22Rv1 (cell line): ENCODE data around the gene DAW1.

Experiments
- H3K27ac ChIP-seq: fragments of 450-650 bp; 2 replicates; pipeline ENCODE4 v1.5.1; 2017
- ZFX ChIP-seq: fragments of 450-650 bp; IDR thresholded peaks from 2 replicates; pipeline ENCODE4 v1.6.1; 2017; ENCODE audit warnings: antibody characterized with exemption, borderline replicate concordance
- TF ChIP-seq, protein P1 (sequence below): fragments of 450-650 bp; IDR thresholded peaks from 2 replicates; pipeline ENCODE4 v1.5.1; 2017; ENCODE audit warnings: mild to moderate bottlenecking

Gene DAW1

DNA sequence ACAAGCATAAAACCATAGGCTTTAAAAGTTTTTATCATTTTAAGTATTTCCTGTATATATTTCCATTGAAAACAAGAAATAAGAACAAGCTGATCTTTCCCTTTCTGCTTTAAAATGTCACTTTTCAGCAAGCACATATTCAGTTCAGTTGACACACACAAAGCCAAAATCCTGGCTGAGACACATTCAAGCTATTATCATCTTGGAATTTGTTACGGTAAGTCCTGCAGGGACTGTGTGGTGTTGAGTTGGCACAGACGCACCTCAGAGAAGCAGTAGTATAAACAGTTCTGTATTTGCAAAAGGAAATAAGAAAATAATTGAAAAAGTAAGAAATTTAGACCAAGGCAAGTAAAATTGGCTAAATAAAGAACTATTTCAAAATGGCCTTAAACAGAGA, 10.4 kb upstream of the DAW1 start:
- TF ChIP-seq ZFX: no peak
- TF ChIP-seq, protein P1, sequence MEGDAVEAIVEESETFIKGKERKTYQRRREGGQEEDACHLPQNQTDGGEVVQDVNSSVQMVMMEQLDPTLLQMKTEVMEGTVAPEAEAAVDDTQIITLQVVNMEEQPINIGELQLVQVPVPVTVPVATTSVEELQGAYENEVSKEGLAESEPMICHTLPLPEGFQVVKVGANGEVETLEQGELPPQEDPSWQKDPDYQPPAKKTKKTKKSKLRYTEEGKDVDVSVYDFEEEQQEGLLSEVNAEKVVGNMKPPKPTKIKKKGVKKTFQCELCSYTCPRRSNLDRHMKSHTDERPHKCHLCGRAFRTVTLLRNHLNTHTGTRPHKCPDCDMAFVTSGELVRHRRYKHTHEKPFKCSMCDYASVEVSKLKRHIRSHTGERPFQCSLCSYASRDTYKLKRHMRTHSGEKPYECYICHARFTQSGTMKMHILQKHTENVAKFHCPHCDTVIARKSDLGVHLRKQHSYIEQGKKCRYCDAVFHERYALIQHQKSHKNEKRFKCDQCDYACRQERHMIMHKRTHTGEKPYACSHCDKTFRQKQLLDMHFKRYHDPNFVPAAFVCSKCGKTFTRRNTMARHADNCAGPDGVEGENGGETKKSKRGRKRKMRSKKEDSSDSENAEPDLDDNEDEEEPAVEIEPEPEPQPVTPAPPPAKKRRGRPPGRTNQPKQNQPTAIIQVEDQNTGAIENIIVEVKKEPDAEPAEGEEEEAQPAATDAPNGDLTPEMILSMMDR: no peak
- H3K27ac ChIP-seq: no peak overlapping the region

DNA sequence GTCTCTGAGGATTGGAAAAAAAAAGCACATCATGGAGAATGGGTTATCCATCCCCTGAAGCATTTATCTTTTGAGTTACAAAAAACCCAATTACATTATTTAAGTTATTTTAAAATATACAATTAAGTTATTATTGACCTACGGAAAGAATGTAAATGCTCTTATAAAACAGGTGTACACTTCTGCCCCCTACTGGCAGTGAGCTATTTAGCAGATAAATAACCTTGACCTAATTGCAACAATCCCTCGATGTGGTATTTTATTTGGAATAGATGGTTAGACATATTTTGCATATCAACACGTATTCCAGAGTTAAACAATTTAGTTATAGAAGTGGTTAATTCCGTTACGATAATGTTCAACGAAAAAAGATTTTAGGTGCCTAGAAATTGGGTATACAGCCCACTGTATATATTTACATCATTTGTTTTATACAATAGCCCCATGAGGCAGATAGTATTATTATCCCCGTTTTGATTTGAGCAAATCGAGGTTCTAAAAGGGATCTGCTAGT, 9.1 kb upstream of the DAW1 start:
- no peak overlapping the region for H3K27ac ChIP-seq
- TF ChIP-seq, protein P1: peak; percentile 91
- TF ChIP-seq ZFX: no peak

DNA sequence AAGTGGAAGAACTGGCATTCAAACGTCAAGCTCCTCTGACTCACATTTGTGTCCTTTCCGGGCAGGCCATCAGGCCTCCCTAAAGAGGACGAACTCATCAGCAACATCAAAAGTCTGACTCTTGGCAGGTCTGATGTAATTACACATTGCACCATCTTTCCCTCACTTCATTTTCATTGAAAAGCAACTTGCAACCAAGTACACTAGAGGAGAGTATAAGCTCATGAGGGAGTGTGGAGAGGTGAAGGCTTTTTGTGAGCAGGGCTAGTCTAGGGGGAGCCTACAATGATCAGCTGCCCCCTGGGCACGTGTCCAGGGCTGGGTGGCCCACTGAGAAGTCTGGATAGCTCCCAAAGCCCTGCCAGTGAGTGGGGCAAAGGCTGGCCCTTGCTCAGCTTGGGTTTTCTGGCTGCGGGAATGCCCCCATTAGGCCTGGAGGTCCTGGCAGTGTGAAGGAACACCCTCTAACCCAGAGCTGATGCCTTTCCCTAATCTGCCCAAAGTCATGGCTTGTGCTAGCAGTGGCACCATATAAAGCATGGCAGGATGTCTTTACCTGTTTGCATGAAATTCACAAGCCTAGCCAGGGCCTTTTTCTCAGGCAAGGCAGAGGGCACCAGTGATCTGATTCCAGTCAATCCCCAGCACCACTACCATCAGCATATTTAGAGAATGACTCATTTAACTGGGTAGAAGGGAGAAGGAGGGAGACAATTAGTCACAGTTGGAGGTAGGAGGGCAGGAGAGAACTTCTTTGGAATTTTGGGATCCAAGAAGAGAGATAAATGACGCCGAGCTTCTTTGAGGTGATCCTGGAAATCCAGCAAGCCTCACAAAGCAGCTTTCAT, 8.5 kb upstream of the DAW1 start:
- TF ChIP-seq, protein P1: no peak
- TF ChIP-seq ZFX: no peak
- H3K27ac ChIP-seq: no peak overlapping the region

GRCh38 chr2:227864161-227864756, 7.2 kb upstream of the DAW1 start:
- no peak overlapping the region for H3K27ac ChIP-seq
- TF ChIP-seq, protein P1: no peak
- no peak for TF ChIP-seq ZFX

GRCh38 chr2:227865291-227865690, 6.1 kb upstream of the DAW1 start:
- TF ChIP-seq, protein P1: no peak
- no peak for TF ChIP-seq ZFX
- H3K27ac ChIP-seq: no peak overlapping the region

GRCh38 chr2:227867386-227867785, 4.0 kb upstream of the DAW1 start:
- no peak overlapping the region for H3K27ac ChIP-seq
- TF ChIP-seq, protein P1: no peak
- TF ChIP-seq ZFX: no peak

DNA sequence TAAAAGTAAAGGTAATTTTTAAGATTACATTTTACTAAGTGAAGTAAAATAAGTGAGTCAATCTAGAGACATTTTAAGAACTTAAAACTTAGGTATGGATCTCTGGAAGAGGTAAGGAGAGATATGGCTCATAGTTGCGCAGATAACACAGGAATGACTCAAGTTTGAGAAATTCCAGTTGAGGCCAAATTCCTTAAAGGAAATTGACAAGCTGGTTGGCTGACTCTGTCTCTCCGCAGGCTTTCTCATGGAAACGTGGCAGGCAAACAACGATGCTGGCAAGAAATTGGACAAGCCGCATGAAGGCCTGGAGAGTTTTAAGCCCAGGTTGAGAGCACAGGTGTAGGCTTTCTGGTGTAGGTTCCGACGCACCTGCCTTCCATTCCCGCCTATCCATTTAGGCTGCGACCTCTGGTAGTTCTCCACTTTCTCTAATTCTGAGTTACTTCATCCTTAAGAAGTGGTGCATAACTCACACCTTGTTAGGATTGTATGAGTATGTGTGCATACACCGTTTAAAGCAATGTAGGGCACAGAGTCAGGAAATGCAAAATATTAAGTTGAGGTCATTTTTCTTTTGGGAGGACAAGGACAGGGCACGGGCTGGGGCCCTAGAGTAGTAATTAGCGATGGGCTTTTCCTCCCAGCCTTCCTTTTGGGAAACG, 589 bp upstream of the DAW1 start:
- no peak overlapping the region for H3K27ac ChIP-seq
- TF ChIP-seq, protein P1: no peak
- no peak for TF ChIP-seq ZFX
